ENCODE results near the gene VTI1A.

Gene VTI1A

DNA sequence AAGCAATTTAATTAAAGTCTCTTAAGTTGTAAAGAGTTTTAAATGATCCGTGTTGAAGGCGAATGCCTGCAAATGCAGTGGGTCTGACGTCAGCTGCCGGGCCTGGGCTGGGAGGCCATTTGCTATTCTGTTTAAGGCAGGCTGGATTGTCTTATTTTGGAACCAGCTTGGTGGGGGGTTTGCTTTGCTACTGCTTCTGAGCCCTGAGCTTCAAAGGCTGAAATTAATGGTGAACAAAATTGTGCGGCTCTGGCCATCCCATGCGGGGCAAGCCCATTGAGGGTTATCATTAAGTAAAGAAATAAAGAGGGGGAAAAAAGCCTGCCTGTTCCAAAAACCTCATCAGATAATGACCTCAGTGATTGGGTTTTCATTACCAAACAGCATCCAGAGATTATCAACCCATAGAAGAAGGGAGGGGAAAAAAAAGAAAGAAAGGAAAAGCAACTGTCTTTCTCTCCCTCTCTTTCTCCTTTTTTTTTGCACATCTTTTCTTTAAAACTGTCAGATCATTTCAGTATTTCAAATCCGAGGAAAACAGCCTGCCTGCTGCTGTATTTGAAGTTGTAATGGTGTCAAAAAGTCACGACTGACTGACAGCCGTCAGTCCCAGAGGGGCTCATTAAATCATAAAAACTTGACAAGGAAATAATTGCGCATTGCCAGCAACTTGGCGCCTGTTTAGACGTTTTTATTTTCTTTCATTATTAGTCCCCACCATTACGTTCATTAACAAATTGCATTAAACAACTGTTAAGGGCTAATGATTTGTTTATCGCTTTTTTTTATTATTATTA is 371.2 kb downstream of the VTI1A start:
- TF ChIP-seq CTCF (conservative IDR thresholded peaks at IDR 0.05; ENCODE audit: low read length), result no peak
- TF ChIP-seq EZH2phosphoT487 (IDR thresholded peaks at IDR 0.05; ENCODE audit: borderline replicate concordance), result no peak
- H3K9me3 ChIP-seq (ENCODE audit: insufficient read depth, low read depth, low read length), result no peaks in the 10 kb centered on the region
- no peaks in the 10 kb centered on the region for H3K79me2 ChIP-seq (ENCODE audit: insufficient read depth, low read length)
- no peaks in the 10 kb centered on the region for H3K36me3 ChIP-seq (ENCODE audit: insufficient read depth, low read length)
- H3K9me2 ChIP-seq (replicated peaks; ENCODE audit: low read depth, low read length), result no peaks in the 10 kb centered on the region
- H3F3A ChIP-seq (ENCODE audit: low read depth), result no peaks in the 10 kb centered on the region
- H2AFZ ChIP-seq (ENCODE audit: low read length), result no peak overlapping the region
- no peak overlapping the region for H3K4me3 ChIP-seq (ENCODE audit: low read length, poor library complexity, severe bottlenecking)
- H3K9ac ChIP-seq (ENCODE audit: low read depth, low read length, poor library complexity, severe bottlenecking), result no peak overlapping the region
- H3K4me2 ChIP-seq (ENCODE audit: low read depth, low read length, poor library complexity, severe bottlenecking), result no peak overlapping the region
- peaks cover 4% of the 10 kb centered on the region for H3K4me1 ChIP-seq (ENCODE audit: insufficient read depth, low read length, poor library complexity, severe bottlenecking)
- no peaks in the 10 kb centered on the region for H4K20me1 ChIP-seq (ENCODE audit: insufficient read depth, low read length, poor library complexity, severe bottlenecking)
- no peaks in the 10 kb centered on the region for H3K27me3 ChIP-seq (ENCODE audit: insufficient read depth, low read length, poor library complexity, severe bottlenecking)

GRCh38 chr10:112819231-112819630 is 372.2 kb downstream of the VTI1A start:
- Histone ChIP-seq H3K4me2 (ENCODE audit: low read depth, low read length, poor library complexity, severe bottlenecking) (no peak overlapping the region), H3K4me3 (ENCODE audit: low read length, poor library complexity, severe bottlenecking) (no peak overlapping the region), H2AFZ (ENCODE audit: low read length) (no peak overlapping the region), H4K20me1 (ENCODE audit: insufficient read depth, low read length, poor library complexity, severe bottlenecking) (no peaks in the 10 kb centered on the region), H3K27me3 (ENCODE audit: insufficient read depth, low read length, poor library complexity, severe bottlenecking) (no peaks in the 10 kb centered on the region), H3K79me2 (ENCODE audit: insufficient read depth, low read length) (no peaks in the 10 kb centered on the region), H3K9ac (ENCODE audit: low read depth, low read length, poor library complexity, severe bottlenecking) (no peak overlapping the region), H3F3A (ENCODE audit: low read depth) (no peaks in the 10 kb centered on the region), H3K36me3 (ENCODE audit: insufficient read depth, low read length) (no peaks in the 10 kb centered on the region), H3K9me3 (ENCODE audit: insufficient read depth, low read depth, low read length) (no peaks in the 10 kb centered on the region), H3K4me1 (ENCODE audit: insufficient read depth, low read length, poor library complexity, severe bottlenecking) (peaks cover 4% of the 10 kb centered on the region), H3K9me2 (replicated peaks; ENCODE audit: low read depth, low read length) (no peaks in the 10 kb centered on the region)
- no peak for TF ChIP-seq EZH2phosphoT487 (IDR thresholded peaks at IDR 0.05; ENCODE audit: borderline replicate concordance)
- no peak for TF ChIP-seq CTCF (conservative IDR thresholded peaks at IDR 0.05; ENCODE audit: low read length)

GRCh38 chr10:112820320-112820719 is 373.3 kb downstream of the VTI1A start:
- no peak for TF ChIP-seq CTCF (conservative IDR thresholded peaks at IDR 0.05; ENCODE audit: low read length)
- no peak for TF ChIP-seq EZH2phosphoT487 (IDR thresholded peaks at IDR 0.05; ENCODE audit: borderline replicate concordance)

More at GRCh38 chr10:112820320-112820719, 373.3 kb downstream of the VTI1A start:
- H3K9me3 ChIP-seq (ENCODE audit: insufficient read depth, low read depth, low read length), result no peaks in the 10 kb centered on the region
- H3K4me2 ChIP-seq (ENCODE audit: low read depth, low read length, poor library complexity, severe bottlenecking), result no peak overlapping the region
- no peak overlapping the region for H3K4me3 ChIP-seq (ENCODE audit: low read length, poor library complexity, severe bottlenecking)
- H3K36me3 ChIP-seq (ENCODE audit: insufficient read depth, low read length), result no peaks in the 10 kb centered on the region
- peaks cover 4% of the 10 kb centered on the region for H3K4me1 ChIP-seq (ENCODE audit: insufficient read depth, low read length, poor library complexity, severe bottlenecking)
- H2AFZ ChIP-seq (ENCODE audit: low read length), result no peak overlapping the region
- no peaks in the 10 kb centered on the region for H3K79me2 ChIP-seq (ENCODE audit: insufficient read depth, low read length)
- no peaks in the 10 kb centered on the region for H4K20me1 ChIP-seq (ENCODE audit: insufficient read depth, low read length, poor library complexity, severe bottlenecking)
- no peaks in the 10 kb centered on the region for H3K9me2 ChIP-seq (replicated peaks; ENCODE audit: low read depth, low read length)
- no peak overlapping the region for H3K9ac ChIP-seq (ENCODE audit: low read depth, low read length, poor library complexity, severe bottlenecking)
- no peaks in the 10 kb centered on the region for H3F3A ChIP-seq (ENCODE audit: low read depth)
- H3K27me3 ChIP-seq (ENCODE audit: insufficient read depth, low read length, poor library complexity, severe bottlenecking), result no peaks in the 10 kb centered on the region

All from Loucy (cell line).